ENCODE data around the gene MUSTN1.

MUSTN1 gene

GRCh38 chr3:52852419-52852818 lies 17.6 kb upstream of the MUSTN1 start:
- DNase-seq (ENCODE audit: low read depth) = no peak

GRCh38 chr3:52851348-52851747 lies 16.5 kb upstream of the MUSTN1 start:
- no peak for DNase-seq (ENCODE audit: low read depth)

GRCh38 chr3:52849656-52850055 lies 14.8 kb upstream of the MUSTN1 start:
- no peak for DNase-seq (ENCODE audit: low read depth)

- no peak for DNase-seq (ENCODE audit: low read depth)
Observed at GRCh38 chr3:52848617-52849016, 13.8 kb upstream of the MUSTN1 start.

- no peak for DNase-seq (ENCODE audit: low read depth)
Observed at GRCh38 chr3:52847726-52848125, 12.9 kb upstream of the MUSTN1 start.

- DNase-seq (ENCODE audit: low read depth) = no peak
Observed at GRCh38 chr3:52847241-52847640, 12.4 kb upstream of the MUSTN1 start.

GRCh38 chr3:52846432-52846965 lies 11.7 kb upstream of the MUSTN1 start:
- DNase-seq (ENCODE audit: low read depth) = no peak

- DNase-seq (ENCODE audit: low read depth) = no peak
Observed at GRCh38 chr3:52845691-52846431, 11.0 kb upstream of the MUSTN1 start.

GRCh38 chr3:52845157-52845556 lies 10.3 kb upstream of the MUSTN1 start:
- DNase-seq (ENCODE audit: low read depth) = no peak

- no peak for DNase-seq (ENCODE audit: low read depth)
Observed at GRCh38 chr3:52844290-52844975, 9.6 kb upstream of the MUSTN1 start.

GRCh38 chr3:52843881-52844280 lies 9.1 kb upstream of the MUSTN1 start:
- DNase-seq (ENCODE audit: low read depth) = no peak

GRCh38 chr3:52843108-52843865 lies 8.5 kb upstream of the MUSTN1 start:
- DNase-seq (ENCODE audit: low read depth) = no peak

- DNase-seq (ENCODE audit: low read depth) = no peak
Observed at GRCh38 chr3:52842424-52842823, 7.6 kb upstream of the MUSTN1 start.

GRCh38 chr3:52841981-52842340 lies 7.1 kb upstream of the MUSTN1 start:
- no peak for DNase-seq (ENCODE audit: low read depth)

GRCh38 chr3:52841211-52841980 lies 6.6 kb upstream of the MUSTN1 start:
- no peak for DNase-seq (ENCODE audit: low read depth)

GRCh38 chr3:52839892-52840545 lies 5.2 kb upstream of the MUSTN1 start:
- DNase-seq (ENCODE audit: low read depth) = no peak

- no peak for DNase-seq (ENCODE audit: low read depth)
Observed at GRCh38 chr3:52839268-52839575, 4.4 kb upstream of the MUSTN1 start.

- DNase-seq (ENCODE audit: low read depth) = no peak
Observed at GRCh38 chr3:52838561-52839267, 3.9 kb upstream of the MUSTN1 start.

- no peak for DNase-seq (ENCODE audit: low read depth)
Observed at GRCh38 chr3:52836986-52837385, 2.2 kb upstream of the MUSTN1 start.

- no peak for DNase-seq (ENCODE audit: low read depth)
Observed at GRCh38 chr3:52836471-52836845, 1.6 kb upstream of the MUSTN1 start.

All from stimulated activated CD8-positive, alpha-beta memory T cell treated with anti-CD3 and anti-CD28 coated beads, Interleukin-15, amount 100 ng/mL, for 1 hour (primary cell).